KG1 (cell line): ENCODE data around the gene CDC7.
A peak's percentile ranks its signal among the peaks of the same experiment; 100 is the strongest.
"Not testable (repeated sequence)": the region's sequence is repeated elsewhere in the genome, so short reads cannot be mapped to it uniquely, and the experiment has no call there.

Experiments
- DNase-seq: peaks from one replicate; lab custom pipeline; 2025; lab: John Stamatoyannopoulos, UW

Gene CDC7

GRCh38 chr1:91500756-91501522, at the start of gene CDC7:
Gene CDC7, plus strand, starts transcription at chr1:91500851. Its CDS starts 866 bp downstream, at chr1:91501717.
- peak; percentile 91 for DNase-seq

- DNase-seq = no peak
Observed at GRCh38 chr1:91454136-91454535, 46.5 kb upstream of the CDC7 start.

GRCh38 chr1:91455334-91455733, 45.3 kb upstream of the CDC7 start:
- DNase-seq = no peak

GRCh38 chr1:91455896-91456295, 44.8 kb upstream of the CDC7 start:
- no peak for DNase-seq

GRCh38 chr1:91465350-91465749, 35.3 kb upstream of the CDC7 start:
- DNase-seq = not testable (repeated sequence)

- DNase-seq = no peak
Observed at GRCh38 chr1:91476533-91477217, 24.0 kb upstream of the CDC7 start.

GRCh38 chr1:91487469-91487868, 13.2 kb upstream of the CDC7 start:
- no peak for DNase-seq

- no peak for DNase-seq
Observed at GRCh38 chr1:91490501-91490900, 10.2 kb upstream of the CDC7 start.

- no peak for DNase-seq
Observed at GRCh38 chr1:91498035-91498434, 2.6 kb upstream of the CDC7 start.

GRCh38 chr1:91498498-91499245, 2.0 kb upstream of the CDC7 start:
- DNase-seq = no peak

- no peak for DNase-seq
Observed at GRCh38 chr1:91499346-91499745, 1.3 kb upstream of the CDC7 start.

- DNase-seq = no peak
Observed at GRCh38 chr1:91499904-91500755, 521 bp upstream of the CDC7 start.

- DNase-seq = no peak
Observed at GRCh38 chr1:91501523-91501851, 836 bp downstream of the CDC7 start.

GRCh38 chr1:91501971-91502671, 1.5 kb downstream of the CDC7 start:
- DNase-seq = no peak

GRCh38 chr1:91502672-91503184, 2.1 kb downstream of the CDC7 start:
- DNase-seq = peak; percentile 16

- no peak for DNase-seq
Observed at GRCh38 chr1:91503332-91503900, 2.8 kb downstream of the CDC7 start.

GRCh38 chr1:91503975-91504530, 3.4 kb downstream of the CDC7 start:
- DNase-seq = no peak

- DNase-seq = no peak
Observed at GRCh38 chr1:91505086-91505485, 4.4 kb downstream of the CDC7 start.

GRCh38 chr1:91506071-91506470, 5.4 kb downstream of the CDC7 start:
- no peak for DNase-seq

- no peak for DNase-seq
Observed at GRCh38 chr1:91507328-91507727, 6.7 kb downstream of the CDC7 start.
